HG03280 (cell line): ENCODE measurements around the gene WDR90.

Experiments
- ATAC-seq: cut with Tn5 transposase; IDR thresholded peaks from one replicate; pipeline ENCODE4 v1.9.1; 2021; ENCODE audit warnings: mild to moderate bottlenecking, moderate library complexity; ENCODE audit not compliant: unreplicated experiment

The WDR90 gene

DNA sequence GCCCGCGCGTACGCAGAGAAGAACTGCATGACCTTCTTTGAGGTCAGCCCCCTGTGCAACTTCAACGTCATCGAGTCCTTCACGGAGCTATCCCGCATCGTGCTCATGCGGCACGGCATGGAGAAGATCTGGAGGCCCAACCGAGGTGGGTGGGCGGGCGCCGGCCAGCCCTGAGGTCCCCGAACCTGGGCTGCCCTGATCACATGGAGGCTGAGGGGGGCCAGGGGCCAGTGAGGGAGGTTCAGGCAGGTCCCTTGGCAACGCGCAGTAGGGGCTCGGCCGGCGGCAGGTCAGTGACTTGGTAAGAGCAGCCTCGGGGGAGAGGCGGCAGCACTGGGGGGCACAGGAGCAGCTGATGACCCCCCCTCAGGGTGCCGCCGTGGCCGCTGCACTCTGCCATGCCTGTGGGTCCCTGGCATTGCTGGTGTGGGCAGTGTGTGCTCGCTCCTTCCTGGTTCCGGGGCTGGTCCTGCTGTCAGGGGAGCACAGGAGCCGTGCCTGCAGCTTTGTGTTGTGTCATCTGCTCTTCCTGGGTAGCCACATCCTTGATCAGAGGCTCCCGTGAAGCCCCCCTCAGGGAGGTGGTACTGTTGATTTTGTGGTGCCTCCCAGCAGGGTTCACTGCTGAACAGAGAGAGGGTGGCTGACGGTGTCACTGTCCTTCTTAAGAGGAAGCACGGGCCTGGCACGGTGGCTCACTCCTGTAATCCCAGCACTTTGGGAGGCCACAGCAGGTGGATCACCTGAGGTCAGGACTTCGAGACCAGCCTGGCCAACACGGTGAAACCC lies 23.0 kb upstream of the WDR90 start:
- ATAC-seq = no peak

GRCh38 chr16:626787-627453 lies 22.2 kb upstream of the WDR90 start:
- ATAC-seq = no peak

GRCh38 chr16:627454-628239 lies 21.5 kb upstream of the WDR90 start:
- no peak for ATAC-seq

- no peak for ATAC-seq
Measured at GRCh38 chr16:628321-629061, 20.7 kb upstream of the WDR90 start.

DNA sequence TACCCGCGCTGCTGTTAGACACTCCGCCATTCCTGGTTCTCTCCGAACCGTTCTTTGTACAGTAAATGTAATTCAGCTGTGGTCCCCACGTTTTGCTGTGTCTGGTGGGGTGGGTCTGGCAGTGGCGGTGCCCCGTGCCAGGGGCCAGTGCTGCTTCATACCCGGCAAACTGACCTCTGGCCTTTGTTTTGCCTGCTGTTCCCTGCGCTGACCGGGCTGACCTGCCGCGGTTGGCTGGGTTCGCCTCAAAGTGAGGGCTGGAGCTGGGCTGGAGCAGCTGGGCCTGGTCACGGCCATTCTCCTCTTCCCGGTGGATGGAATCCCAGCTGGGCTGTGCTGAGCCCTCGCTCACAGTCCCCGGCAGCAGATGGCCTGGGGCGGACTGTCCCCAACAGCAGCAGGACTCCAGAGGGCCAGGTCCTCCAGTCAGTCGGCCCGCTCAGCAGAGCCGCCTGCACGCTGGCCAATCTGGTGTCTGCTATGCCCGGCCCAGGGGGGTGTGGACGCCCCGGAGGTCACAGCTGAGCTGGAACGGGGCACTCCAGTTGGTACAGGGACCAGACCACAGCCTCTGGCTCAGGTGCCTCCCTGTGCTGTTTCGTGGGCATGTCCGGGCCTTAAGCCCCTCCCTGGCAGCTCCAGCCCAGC lies 19.9 kb upstream of the WDR90 start:
- no peak for ATAC-seq

DNA sequence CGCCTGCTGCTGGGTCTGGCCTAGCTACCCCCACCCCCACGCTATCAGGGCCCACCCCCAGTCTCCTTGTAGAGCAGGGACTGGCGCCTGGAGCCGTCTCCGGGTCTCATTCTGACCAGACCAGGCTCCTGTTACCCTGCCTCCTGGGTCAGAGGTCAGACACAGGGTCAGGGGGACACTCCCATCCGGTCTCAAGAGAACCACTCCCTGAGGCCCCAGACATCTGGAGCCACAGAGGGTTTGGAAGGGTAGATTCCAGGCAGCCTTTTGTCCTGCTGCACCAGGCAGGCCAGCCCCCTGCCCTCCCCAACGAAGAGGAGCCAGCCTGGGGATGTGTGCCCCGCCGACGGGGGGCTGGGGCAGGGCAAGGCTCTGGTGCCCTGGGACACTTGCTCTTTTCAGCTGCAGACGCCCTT lies 19.3 kb upstream of the WDR90 start:
- ATAC-seq = no peak

- ATAC-seq = no peak
Measured at GRCh38 chr16:630249-630814, 18.8 kb upstream of the WDR90 start.

GRCh38 chr16:630815-631405 lies 18.3 kb upstream of the WDR90 start, which contains the start of gene WFIKKN1:
Gene WFIKKN1 (plus strand): TSS chr16:630985. CDS start chr16:631254, 269 bp downstream.
- no peak for ATAC-seq

GRCh38 chr16:631808-632358 lies 17.3 kb upstream of the WDR90 start:
- ATAC-seq = no peak

- ATAC-seq = no peak
Measured at GRCh38 chr16:632486-633335, 16.5 kb upstream of the WDR90 start.

DNA sequence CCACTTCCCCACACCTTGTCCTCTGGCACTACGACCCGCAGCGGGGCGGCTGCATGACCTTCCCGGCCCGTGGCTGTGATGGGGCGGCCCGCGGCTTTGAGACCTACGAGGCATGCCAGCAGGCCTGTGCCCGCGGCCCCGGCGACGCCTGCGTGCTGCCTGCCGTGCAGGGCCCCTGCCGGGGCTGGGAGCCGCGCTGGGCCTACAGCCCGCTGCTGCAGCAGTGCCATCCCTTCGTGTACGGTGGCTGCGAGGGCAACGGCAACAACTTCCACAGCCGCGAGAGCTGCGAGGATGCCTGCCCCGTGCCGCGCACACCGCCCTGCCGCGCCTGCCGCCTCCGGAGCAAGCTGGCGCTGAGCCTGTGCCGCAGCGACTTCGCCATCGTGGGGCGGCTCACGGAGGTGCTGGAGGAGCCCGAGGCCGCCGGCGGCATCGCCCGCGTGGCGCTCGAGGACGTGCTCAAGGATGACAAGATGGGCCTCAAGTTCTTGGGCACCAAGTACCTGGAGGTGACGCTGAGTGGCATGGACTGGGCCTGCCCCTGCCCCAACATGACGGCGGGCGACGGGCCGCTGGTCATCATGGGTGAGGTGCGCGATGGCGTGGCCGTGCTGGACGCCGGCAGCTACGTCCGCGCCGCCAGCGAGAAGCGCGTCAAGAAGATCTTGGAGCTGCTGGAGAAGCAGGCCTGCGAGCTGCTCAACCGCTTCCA lies 15.7 kb upstream of the WDR90 start:
- no peak for ATAC-seq

DNA sequence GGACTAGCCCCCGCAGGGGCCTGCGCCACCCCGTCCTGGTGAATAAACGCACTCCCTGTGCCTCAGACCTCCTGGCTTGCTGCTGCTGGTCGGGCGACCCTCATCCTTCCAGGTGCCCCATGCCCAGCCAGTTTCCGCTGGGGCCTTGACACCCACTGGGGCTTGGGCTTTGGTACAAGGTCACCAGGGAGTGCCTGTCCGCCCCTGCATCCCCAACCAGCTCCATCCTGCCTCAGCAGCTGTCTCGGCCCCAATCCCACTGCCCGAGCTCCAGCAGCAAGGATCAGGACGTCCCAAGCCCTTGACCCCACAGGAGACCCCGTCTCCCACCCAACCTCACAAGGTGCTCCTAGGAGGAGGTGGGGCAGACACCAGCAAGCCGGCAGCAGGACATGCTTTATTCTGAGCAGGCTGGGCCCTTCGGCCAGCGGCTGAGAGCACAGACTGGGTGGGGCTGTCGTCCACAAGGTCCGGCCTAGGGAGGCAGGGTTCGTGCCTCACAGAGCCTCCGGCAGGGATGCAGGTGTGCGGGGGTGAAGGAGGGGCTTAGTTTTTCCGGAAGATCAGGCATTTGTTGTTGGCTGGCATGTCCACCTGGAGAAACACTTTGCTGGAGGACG lies 15.0 kb upstream of the WDR90 start:
- ATAC-seq = no peak

GRCh38 chr16:634996-635395 lies 14.2 kb upstream of the WDR90 start:
- ATAC-seq = no peak

GRCh38 chr16:635573-636205 lies 13.5 kb upstream of the WDR90 start:
- ATAC-seq = no peak

- peak; percentile 66 for ATAC-seq
Measured at GRCh38 chr16:636206-637080, 12.7 kb upstream of the WDR90 start, which contains the start of gene METTL26. Gene METTL26 (minus strand): TSS chr16:636305. CDS start chr16:636290, 15 bp downstream.
